ENCODE measurements around the gene NRIP1.
A peak's percentile ranks its signal among the peaks of the same experiment; 100 is the strongest.

The NRIP1 gene

DNA sequence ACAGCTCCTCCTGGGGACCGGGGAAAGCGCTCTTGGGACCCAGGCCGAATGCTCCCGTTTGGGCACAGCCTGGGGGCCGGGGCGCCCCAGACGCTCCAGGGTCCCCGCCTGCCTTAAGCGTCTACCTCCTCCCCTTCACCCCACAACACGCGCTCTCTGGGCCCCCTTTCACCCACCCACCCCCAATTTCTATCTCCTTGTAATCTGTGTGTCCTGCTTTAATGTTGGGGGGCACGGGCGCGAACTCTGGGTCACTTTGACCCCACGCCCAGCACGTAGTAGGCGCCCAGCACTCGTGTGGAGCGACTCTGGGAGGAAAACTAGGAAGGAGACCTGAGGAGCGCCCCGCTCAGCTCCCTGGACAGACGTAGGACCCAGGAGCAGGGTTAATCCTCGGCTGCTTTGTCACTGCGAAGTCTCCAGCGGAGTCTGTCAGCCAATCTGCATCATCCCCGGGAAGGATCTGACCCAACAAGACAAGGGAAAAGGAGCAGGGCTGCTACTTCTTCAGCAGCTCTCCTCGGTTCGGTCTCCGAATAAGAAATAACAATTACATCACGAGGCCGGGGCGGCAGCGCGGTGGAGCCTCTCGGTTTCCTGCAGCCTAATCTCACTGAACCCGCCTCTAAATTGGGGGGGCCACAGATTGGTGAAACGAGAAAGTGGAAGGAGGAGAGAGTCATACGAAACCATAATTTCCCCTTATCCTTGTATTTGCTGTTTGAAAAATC lies 757 bp upstream of the NRIP1 start:
- DNase-seq: peak; percentile 88

DNA sequence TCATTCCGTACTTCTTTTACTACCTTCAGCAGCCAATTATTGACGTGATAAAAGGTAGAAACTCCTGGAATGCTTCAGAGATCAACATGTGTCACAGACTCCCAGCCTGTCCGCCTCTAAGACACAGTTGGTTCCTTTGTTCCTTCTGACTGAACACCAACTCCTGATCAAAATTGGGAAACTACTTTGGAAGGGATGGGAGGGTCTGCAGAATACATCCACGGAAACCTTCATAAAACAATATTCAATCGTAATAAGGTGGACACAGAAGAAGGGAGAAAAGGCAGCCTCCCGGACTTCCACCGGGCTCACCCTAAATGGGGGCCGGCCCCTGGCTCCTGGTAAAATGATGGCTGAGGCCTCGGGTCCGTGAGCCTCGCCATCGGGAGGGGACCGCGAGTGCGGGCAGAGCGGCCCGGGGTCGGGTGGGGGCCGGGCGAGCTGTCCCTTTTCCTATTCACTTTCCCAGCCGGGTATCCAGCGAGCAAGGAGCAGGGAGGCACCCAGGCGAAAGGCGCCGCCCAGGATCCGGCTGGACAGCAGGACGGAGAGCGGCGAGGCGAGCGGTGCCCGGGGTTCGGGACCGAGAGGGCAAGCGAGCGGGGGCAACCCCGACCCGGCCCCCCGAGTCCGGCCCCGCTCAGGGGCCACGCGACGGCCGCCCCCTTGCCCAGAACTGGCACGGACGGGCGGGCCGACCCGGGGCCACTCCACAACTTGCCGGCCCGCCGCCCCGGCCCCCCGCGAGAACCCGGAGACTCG lies 805 bp downstream of the NRIP1 start:
- DNase-seq: peak; percentile 76

DNA sequence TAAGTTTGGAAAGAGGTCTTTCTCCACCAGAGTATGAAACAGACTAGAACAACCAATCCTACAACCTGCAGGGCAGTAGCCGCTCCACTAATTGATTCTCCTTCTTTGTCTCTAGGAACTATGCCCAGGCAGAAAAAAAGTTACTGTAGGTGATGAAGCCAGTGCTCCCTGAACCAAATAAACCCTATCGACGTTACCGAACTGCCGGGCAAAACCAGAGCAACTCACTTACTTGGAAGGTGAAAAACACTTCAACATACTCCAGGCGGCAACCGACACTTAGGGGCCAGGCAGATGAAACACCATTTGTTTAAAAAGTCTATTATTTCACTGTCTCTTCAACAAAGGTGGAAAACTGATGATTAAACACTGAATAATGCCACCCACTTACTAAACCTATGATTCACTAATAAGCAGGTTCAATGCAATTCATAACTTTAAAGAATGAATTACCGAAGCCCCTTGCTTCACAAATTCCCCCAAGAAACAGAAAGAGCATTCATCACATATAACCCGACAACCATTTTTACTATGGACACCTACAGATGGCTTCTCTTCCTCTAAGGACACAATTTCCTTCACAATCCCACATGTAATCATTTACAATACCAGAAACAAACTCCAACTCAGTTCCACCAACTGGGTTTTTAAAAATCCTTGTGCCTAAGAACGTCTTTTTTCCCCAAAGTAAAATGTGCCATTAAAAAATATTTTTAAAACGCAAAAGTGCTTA lies 1.6 kb downstream of the NRIP1 start:
- DNase-seq: peak; percentile 48

DNA sequence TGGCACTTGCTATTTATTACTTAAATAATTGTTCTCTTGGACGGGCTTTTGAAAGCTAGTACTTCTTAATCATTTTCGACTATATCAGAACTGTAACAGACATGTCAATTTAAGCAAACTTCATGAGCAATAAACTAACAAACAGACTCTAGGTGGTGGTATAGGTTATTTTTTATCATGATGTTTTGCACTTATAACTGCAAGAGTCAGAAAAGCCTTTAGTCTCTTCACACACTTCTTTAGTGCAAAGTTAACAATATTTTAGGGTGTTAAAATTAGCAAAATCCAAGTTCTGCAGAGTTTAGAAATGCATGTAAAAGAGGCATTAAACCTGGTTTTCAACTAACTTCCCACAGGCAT lies 2.2 kb downstream of the NRIP1 start:
- DNase-seq: no peak

DNA sequence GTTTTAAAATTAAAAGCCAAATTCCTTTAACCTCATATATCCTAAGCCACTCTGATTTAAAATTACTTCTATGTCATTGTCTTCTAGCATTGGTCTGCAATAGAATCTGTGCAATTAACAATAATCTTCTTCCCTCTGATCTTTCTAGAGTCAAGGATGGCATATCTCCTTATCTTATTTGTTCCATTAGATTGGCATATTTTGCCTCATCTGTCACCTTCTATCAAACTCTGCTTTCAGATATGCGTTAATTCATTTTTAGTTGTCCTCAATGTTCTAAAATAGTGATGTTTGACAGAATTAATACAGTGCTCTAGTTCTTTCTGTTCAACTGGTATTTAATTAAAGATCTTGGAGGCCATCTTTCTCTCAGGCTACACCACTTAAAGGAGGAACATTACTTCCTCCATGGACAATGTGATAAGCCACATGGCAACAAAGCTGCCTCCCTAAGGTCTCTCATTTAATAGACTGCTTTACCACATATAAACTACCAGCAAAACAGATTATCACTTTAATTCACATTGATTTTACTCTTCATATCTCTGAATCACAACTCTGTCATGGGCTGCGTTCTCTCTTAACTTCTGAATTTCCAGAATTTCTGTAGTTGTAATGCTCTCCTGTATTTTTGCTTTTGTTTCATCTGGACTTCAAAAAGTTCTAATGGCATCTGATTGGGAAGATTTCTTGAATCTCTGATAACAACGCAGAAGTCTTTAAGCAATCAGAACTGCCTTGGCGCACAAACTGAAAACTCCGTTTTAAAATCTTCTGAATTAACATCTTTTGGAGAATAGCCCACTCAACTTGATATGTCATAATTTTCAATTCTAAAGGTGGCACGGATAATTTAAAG lies 2.8 kb downstream of the NRIP1 start:
- DNase-seq: peak; percentile 35

DNA sequence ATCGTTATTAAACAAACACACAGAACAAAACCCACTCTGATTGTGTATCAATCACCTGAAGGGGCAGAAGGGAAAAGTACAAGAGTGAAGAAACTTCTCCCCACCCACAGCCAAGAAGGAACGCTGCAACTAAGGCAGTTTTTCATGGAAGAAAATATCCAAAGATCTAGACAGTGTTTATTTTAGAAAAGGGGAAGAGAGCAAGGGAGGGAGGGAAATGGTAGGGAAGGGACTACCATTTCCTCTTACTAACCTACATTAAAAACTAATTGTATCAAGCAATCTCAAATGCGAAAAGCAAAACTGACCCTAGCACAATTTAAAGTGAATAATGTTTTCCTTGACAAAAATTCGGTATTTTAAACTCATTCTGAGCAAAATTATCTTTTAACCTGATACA lies 3.5 kb downstream of the NRIP1 start:
- no peak for DNase-seq

DNA sequence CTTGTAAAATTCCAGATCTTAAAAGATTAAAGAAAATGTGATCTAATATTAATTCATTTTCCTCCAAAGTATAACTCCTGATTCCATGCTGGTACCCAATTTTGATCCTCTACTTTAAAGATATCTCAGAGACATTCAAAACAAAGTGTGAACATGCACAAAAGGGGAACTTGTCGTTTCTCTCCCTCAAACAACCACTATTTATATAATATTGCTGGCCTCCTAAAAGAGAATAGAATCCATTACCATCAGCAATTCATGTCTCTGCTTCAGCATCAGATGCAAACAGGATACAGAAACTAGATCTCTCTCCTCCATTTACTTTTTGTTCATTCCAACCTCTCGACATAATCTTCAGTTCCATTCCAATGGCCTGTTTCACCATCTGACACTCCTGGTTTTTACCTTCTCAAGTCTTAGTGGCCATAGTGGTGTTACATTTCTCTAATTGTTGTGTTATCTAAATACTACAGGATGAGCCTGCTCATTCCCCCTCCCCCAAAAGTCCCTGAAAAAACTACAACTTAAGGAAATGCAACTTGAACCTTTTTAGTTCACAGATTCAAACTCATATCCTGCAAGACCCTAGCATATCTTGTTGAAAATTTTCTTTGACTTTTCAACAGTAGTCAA lies 4.1 kb downstream of the NRIP1 start:
- no peak for DNase-seq

DNA sequence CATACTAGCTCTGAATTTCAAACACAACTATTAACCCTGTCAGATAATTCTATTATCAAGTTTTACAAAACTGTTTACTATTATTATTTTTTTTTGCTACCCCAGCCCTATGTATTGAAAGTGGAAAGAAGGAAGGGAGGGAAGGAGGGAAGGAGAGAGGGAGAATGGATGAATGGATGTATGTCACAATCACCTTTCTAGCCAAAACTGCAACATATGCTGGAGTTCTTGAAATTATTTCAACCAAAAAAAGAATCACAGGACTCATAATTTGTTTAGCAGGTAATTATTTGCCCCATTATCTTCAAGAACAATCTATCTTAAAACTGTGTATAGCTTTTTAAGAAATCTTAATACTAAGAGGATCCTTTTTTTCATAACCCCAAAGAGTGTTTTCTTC lies 5.4 kb downstream of the NRIP1 start:
- DNase-seq: no peak

DNA sequence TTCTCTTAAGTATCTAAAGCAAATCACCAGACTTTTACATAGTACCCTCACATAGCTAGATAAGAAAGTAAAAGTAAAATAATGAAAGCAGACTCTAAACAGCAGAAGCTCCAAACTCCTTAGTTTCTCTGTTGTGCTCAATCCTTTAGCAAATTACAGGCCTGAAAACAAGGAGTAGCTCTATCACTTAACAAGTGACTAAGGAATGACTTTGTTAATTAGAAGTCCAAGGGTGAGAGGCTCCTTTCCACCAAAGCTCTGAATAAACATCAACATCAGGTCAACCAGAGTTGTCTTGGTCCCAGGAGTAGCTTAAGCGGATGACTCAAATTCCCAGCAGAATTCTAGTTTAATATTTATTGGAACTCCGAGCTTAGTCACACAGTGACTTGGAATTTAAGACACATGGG lies 5.9 kb downstream of the NRIP1 start:
- DNase-seq: no peak

DNA sequence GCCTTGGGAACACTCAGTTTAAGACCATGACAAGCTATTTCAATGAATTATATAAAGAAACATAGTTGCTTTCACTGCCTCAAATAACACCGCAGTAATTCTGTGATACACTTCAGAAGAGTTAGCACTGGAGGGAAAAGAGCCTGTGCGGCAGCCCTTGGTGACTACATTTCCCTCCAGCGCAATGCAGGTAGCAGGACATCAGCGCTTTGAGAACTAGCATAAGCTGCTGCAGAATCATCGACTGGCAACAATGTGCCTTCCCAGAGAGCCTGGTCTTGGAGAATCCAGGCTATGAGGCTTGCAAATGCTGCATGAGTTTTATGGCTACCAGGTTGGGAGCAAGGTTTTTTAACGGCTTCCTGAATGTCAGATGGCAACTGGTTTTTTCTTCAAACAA lies 7.5 kb downstream of the NRIP1 start:
- DNase-seq: peak; percentile 49

DNA sequence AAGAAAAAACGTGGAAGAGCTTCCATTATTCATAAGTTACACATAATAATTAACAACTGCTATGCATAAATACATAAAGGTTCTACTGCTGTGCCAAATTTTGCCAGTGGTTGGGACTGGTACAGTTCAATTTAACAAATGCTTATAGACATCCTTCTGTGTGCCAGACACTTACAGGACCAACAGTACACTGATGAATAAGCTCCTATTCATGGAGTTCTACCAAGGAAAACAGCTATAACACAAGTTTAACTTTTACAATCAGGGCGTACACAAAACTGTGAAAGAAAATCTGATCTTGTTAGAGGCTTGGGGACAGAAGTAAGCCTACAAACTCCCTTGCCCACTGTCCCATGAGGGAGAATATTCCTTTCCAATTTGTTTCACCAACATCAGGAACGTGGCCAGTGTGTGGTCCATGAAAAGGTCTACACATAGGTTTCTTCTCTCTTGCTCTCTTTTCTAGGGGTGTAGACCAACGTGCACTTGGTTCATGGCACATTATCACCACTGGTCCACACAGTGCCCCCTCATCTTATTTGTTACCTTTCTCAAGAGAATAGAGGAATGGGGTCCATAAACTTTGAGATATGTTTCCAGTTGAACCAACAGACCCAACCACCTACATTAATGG lies 10.1 kb downstream of the NRIP1 start:
- DNase-seq: no peak

DNA sequence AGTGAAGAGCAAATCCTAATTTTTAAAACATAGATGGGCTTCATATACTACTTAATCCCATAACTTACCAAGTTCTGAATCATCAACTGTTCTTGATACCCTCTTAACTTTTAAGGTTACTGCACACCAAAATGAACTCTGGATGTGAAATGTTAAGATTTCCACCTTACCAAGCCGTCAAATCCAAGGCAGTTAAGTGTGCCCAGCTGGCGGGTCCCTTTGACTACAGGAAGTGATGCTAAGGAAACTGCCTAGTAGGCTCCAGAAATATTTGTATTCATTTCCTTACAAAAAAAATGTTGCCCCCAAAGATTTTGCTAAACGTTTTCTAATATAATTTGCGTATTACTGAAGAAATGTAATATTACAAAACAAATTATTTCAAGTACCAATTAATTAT lies 10.7 kb downstream of the NRIP1 start:
- no peak for DNase-seq

DNA sequence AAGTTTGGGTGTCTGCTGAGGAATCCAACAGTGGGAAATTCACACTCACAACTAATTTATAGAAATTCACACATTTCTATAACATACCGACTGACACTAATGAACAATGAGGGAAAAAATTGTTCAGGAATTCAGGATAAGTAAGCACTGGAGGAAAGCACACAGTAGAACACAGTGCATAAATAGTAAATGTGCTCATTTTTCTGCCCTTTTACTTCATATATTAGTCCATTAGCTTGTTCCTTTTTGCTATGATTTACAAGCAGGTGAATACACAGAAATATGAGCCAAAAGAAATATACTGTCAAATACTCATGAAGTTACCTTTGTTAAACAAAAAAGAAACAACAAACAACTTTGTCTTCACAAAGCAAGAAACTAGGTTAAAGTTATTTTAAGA lies 11.3 kb downstream of the NRIP1 start:
- DNase-seq: no peak

DNA sequence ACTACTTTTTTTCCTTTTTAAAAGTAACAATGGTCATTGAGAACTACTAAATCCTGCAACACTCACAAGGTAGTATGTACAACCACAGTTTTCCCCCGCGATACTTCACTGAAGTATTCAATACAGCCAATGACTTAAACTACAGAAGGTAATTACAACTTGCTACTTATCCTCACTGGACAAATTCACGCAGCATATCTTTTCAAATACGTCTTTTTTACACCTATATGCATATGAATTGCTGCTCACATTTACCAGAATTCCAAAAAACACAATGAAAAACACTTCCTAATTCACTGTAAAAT lies 12.4 kb downstream of the NRIP1 start:
- no peak for DNase-seq

DNA sequence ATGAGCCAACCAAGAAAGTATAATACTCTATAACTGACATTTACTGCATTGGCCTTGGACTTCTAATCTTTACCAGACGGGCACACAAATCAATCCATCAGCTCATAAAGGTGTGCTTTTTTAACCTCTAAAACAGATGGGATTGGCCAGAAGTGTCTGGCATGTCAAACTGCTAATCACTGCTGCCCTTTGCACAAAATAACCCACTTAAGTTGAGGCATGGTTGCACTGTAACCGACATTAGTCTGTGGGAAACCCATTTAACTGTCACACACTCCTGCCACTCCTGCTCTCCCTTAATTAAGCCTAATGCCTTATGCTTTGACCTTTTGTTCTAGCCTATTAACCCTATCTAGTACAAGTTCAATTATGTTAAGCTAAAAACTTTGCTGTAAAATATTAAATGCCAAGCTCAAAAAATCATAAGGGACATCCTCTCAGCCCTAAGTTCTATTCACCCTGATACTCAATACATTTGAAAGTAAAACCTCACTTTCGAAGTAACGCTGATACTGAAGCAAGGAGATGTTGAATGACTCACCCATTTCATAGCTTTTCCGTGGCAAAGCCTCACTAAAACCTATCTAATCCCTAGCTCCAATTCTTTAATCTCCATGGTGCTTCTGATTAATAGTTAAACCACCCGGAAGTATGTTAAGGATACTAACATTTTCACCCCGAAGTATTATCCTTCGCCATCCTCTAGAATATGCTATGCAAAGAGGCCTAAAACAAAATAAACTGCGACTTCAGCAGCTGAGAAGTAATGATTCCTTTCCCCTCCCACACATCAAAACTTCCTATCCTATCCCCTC lies 12.9 kb downstream of the NRIP1 start:
- DNase-seq: peak; percentile 33

DNA sequence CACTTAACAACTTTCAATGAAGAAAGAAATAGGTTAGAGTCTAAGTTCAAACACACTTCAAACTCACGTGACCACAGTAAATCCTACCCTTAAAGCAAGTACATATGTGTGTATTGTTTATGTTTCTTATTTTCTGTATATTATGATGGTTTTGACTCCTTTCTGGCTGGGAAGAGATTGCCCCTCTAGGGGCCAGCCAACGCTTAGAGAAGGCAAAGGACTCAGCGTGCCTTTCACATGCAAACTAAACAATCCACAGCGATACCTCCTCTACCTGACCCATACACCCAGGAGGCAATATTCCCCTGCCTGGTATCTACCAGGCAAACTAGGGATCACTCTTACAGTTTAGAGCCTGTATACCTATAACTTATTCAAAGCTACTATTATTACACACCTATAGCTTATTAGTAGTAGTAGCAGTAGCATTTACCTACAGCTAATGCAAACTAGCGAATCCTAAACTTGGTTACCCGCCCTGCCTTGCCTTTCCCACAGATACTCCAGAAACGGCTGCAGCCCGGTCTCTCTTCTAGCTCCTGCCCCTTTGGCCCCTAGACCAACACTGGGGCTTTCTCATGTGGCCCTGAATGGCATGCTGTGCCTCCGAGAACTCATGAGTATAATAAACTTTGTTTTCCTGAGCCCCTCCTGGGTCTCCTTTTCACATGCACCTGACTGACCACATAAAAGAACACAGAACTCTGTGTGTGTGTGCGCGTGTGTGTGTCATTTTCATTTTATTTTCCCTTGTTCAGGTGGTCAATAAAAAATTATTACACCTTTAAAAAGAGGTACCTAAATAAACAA lies 14.0 kb downstream of the NRIP1 start:
- DNase-seq: no peak

DNA sequence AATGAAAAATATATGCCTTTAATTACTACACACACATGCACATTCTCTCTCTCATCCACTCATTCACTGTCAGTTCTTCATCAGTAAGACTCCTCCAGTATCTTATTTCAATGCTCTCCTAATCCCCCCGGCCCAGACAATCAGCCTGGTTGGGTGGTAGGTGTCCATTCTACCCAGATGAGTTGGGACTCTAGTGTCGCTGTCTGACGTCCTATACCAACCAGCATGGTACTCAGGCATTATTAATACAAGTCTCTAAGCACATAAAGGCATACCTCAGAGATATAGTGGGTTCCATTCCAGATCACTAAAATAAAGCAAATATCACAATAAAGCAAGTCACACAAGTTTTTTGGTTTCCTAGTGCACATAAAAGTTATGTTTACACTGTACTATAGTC lies 19.8 kb downstream of the NRIP1 start:
- no peak for DNase-seq

DNA sequence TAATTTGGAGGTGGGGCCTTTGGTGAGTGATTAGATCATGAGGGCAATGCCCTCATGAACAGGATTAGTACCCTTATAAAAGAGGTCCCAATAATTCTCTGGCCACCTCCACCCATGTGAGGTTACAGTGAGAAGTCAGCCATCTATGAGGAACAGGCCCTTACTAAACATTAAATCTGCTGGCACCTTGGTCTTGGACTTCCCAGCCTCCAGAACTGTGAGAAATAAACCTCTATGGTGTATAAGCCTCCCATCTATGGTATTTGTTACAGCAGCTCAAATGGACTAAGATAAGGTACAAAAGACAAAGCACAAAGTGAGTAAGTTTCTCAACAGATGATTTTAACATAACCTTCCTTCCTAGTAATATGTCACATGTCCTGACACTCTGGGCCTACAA lies 22.3 kb downstream of the NRIP1 start:
- no peak for DNase-seq

DNA sequence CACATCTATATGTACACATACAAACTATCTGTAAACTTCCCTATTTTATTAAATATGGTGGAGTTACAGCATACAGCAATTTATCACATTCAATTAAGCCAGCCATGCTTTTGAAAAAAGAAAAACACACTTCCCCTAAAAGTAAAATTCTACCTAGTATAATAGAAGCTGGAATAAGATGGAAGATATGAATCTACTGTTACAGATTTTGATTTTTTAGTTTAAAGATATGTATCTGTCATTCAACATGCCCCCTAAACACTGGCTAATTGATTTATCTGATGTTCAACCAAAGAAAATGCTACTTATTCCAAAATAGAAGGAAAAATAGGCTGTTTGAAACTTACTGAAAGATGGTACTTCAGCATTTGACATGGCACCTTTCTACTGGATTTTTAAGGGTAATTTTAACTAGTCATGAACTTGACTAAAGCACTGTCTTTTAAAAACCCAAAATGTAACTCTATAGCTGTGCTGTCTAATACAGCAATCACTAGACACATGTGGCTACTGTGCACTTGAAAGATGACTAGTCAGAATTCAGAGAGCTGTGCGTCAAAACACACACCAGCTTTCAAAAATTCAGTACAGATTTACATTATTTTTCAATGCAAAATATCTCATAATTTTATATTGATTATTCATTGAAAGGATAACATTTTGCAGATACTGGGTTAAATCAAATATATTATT lies 25.0 kb downstream of the NRIP1 start:
- no peak for DNase-seq

DNA sequence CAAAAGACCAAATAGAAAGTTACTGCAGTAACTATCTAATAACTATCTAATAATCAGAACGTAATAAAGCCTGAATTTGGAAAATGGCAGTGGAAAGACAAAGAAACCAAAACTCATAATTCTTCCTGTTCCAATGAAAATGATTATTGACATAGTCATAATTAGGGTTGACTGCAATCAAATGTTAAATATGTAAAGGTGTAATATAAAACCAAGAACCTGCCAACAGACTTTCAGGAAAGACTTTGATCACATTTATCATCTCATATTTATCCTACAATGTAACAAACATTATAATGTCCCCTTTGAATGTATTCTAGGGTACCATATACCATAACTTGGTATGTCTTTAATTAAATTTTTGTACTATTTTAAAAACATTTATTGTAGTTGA lies 26.9 kb downstream of the NRIP1 start:
- DNase-seq: no peak

Measured in retina (tissue), 1 donor.